Breast epithelium (tissue), 4 donors: Measurements from ENCODE around the gene TAPBPL. TPM values are rescaled to one million over a fixed set of nuclear protein-coding genes. Genes with fewer than 3 reads are reported as not detected.
A peak's percentile ranks its signal among the peaks of the same experiment; 100 is the strongest.
"Not testable (repeated sequence)": the region's sequence is repeated elsewhere in the genome, so short reads cannot be mapped to it uniquely, and the experiment has no call there.

Experiments
- DNase-seq, 2 donors: peaks; one replicate each; pipeline ENCODE4 v3.0.0-alpha.2; 2019; ENCODE audit warnings: low spot score in 2 of 2
- H3K27ac ChIP-seq, 2 donors: fragments of 200-600 bp; sonication (generic) in 1 of 2; one replicate each; pipeline ENCODE4 v1.5.1; 2016 to 2019; ENCODE audit warnings: mild to moderate bottlenecking in 1 of 2
- H3K27me3 ChIP-seq, 2 donors: fragments of 200-600 bp; sonication (generic) in 1 of 2; one replicate each; pipeline versions ENCODE4 v1.5.1 to v1.6.0; 2017 to 2019; ENCODE audit warnings: control low read depth in 1 of 2, mild to moderate bottlenecking in 1 of 2
- H3K36me3 ChIP-seq: fragments of 200-600 bp; one replicate; pipeline ENCODE4 v1.5.1; 2019
- H3K4me1 ChIP-seq, 2 donors: fragments of 200-600 bp; sonication (generic); one replicate each; pipeline ENCODE4 v1.5.1; 2016 to 2019; ENCODE audit warnings: control low read depth in 1 of 2
- H3K4me3 ChIP-seq, 3 donors: fragments of 200-600 bp; sonication (generic); 1 replicate in 2 of 3; 2 replicates in 1 of 3; pipeline ENCODE4 v1.5.1; 2016 to 2019; ENCODE audit warnings: mild to moderate bottlenecking in 3 of 3, moderate library complexity in 2 of 3
- H3K9me3 ChIP-seq, 2 donors: fragments of 200-600 bp; sonication (generic) in 1 of 2; one replicate each; pipeline ENCODE4 v1.5.1; 2016 to 2019; ENCODE audit warnings: control low read depth in 1 of 2
- CTCF ChIP-seq, 3 donors: fragments of 450-650 bp; IDR thresholded peaks; one replicate each; pipeline ENCODE4 v1.5.1; 2016 to 2017; ENCODE audit warnings: antibody characterized with exemption in 3 of 3, mild to moderate bottlenecking in 3 of 3, moderate library complexity in 3 of 3
- POLR2A ChIP-seq: fragments of 450-650 bp; IDR thresholded peaks from one replicate; pipeline ENCODE4 v1.6.1; 2016; ENCODE audit warnings: antibody characterized with exemption, mild to moderate bottlenecking, moderate library complexity
- POLR2AphosphoS5 ChIP-seq, 3 donors: sonication (generic); formaldehyde crosslinking; IDR thresholded peaks; one replicate each; pipeline ENCODE4 v1.6.1; 2017; ENCODE audit warnings: antibody characterized with exemption in 3 of 3
- intact Hi-C: fragments of 100-400 bp; cut with DNase I; formaldehyde crosslinking; loops from one replicate; pipeline ENCODE4 v1.15.1; 2023; ENCODE audit warnings: low total_unique reads
- total RNA-seq, 3 donors: library from RNA; depleted of rRNA; stranded (reverse); fragments of >200 nt; gene quantifications; one replicate each; pipeline ENCODE4 v1.1.0, GENCODE V29; 2016

Gene TAPBPL
- total RNA-seq, 3 donors from 2014 or later, result 16.5 to 24.6 (median 22.9) TPM

- no peak for DNase-seq
- intact Hi-C loops, result no loop called here
- no peaks in the 10 kb centered on the region for H3K4me1 ChIP-seq
- H3K36me3 ChIP-seq, result no peaks in the 10 kb centered on the region
- TF ChIP-seq CTCF (IDR thresholded peaks at IDR 0.05) (no peak), POLR2A (no peak), POLR2AphosphoS5 (IDR thresholded peaks at IDR 0.05) (no peak)
- H3K9me3 ChIP-seq, result no peaks in the 10 kb centered on the region
- H3K27me3 ChIP-seq, result no peaks in the 10 kb centered on the region
- no peak overlapping the region for H3K27ac ChIP-seq
- no peak overlapping the region for H3K4me3 ChIP-seq
Observed at GRCh38 chr12:6478416-6478815, 26.6 kb downstream of the TAPBPL start.

DNA sequence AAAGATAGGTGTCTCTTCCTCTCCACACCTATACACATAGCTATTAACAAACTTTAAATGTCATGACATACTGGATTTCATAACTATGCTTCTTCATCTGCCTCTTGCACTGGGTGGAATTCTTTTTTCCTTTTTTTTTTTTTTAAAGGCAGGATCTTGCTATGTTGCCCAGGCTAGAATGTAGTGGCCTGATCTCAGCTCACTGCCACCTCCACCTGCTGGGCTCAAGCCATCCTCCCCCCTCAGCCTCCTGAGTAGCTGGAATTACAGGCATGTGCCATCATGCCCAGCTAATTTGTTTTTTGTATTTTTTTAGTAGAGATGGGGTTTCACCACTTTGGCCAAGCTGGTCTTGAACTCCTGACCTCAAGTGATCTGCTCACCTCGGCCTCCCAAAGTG, 36.4 kb downstream of the TAPBPL start:
- no peak for DNase-seq
- no peak overlapping the region for H3K4me3 ChIP-seq

GRCh38 chr12:6489449-6489848, 37.6 kb downstream of the TAPBPL start:
- intact Hi-C loops, result no loop called here
- Histone ChIP-seq H3K4me3 (no peak overlapping the region), H3K4me1 (peaks cover 3 to 6% of the 10 kb centered on the region in 2 donors), H3K27me3 (no peaks in the 10 kb centered on the region), H3K9me3 (no peaks in the 10 kb centered on the region), H3K27ac (no peak overlapping the region), H3K36me3 (no peaks in the 10 kb centered on the region)
- TF ChIP-seq CTCF (IDR thresholded peaks at IDR 0.05) (no peak), POLR2AphosphoS5 (IDR thresholded peaks at IDR 0.05) (no peak), POLR2A (no peak)
- DNase-seq, result no peak

More for the DNA sequence above, 36.4 kb downstream of the TAPBPL start:
- intact Hi-C loops, result no loop called here
- Histone ChIP-seq H3K9me3 (no peaks in the 10 kb centered on the region), H3K27me3 (no peaks in the 10 kb centered on the region), H3K4me1 (peaks cover 0 to 4% of the 10 kb centered on the region in 2 donors), H3K27ac (no peak overlapping the region), H3K36me3 (no peaks in the 10 kb centered on the region)
- TF ChIP-seq POLR2AphosphoS5 (IDR thresholded peaks at IDR 0.05) (no peak), POLR2A (no peak), CTCF (IDR thresholded peaks at IDR 0.05) (no peak)

- peaks cover 4 to 11% of the 10 kb centered on the region in 2 donors for H3K4me1 ChIP-seq
- DNase-seq, H3K27ac ChIP-seq, H3K27me3 ChIP-seq, intact Hi-C loops, H3K36me3 ChIP-seq, H3K4me3 ChIP-seq, H3K9me3 ChIP-seq: not testable (repeated sequence)
Observed at GRCh38 chr12:6490673-6491072, 38.8 kb downstream of the TAPBPL start.

DNA sequence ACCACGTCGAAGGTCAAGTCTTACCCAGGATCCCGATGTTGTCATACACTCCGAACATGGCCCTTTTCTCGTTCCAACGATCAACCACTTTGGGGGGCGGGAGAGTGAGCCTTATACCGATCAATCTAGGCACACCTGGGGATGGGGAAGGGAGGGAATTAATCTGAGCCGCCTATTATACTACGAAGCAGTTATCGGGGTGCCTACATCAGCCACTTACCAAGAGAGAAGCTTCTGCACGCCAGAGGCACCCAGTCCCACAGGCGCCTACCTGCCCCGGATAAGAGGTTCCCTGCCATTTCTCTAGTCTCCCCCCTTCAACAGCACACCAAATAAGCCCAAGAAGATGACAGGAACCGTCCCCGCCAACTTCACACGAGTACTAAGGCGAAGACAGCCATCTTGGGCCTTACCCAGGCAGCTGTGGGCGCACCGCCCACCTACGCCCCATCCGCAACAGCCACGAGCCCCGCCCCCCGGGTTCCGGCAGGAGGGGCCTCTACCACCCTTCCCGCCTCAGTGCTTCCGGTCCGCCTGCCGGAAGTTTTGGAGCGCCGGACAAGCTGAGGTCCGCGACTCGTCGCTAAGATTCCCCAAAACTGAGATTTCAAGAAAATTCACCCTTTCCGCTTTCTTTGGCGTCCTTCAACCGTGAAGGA, 41.1 kb downstream of the TAPBPL start, which contains the start of gene MRPL51:
Gene MRPL51 (minus strand): TSS at position 425 of the 659 bp plus-strand sequence. CDS start 126 bp downstream, at position 299.
- intact Hi-C loops, result no loop called here
- Histone ChIP-seq H3K36me3 (no peaks in the 10 kb centered on the region), H3K27ac (peak within 1 kb of the TSS; percentile 94), H3K4me3 (peak within 1 kb of the TSS; percentile 70 to 89 (median 76)), H3K4me1 (peaks cover 4 to 11% of the 10 kb centered on the region in 2 donors), H3K27me3 (no peaks in the 10 kb centered on the region), H3K9me3 (no peaks in the 10 kb centered on the region)
- DNase-seq, result peak; percentile 96
- TF ChIP-seq POLR2AphosphoS5 (IDR thresholded peaks at IDR 0.05), result peak; percentile 77 to 95 (median 93)
- no peak for TF ChIP-seq CTCF (IDR thresholded peaks at IDR 0.05)
- peak; percentile 89 for TF ChIP-seq POLR2A
